Inflammatory macrophage treated with lipopolysaccharide for 4 hours (primary cell): ENCODE results near the gene CPOX.
A peak's percentile ranks its signal among the peaks of the same experiment; 100 is the strongest.
"Not testable (repeated sequence)": the region's sequence is repeated elsewhere in the genome, so short reads cannot be mapped to it uniquely, and the experiment has no call there.

Experiments used
- DNase-seq: peaks from one replicate; pipeline ENCODE4 v3.0.0-alpha.2; 2020

The CPOX gene

GRCh38 chr3:98593046-98593936 is at the start of gene CPOX:
Gene CPOX (minus strand): TSS chr3:98593611. CDS start chr3:98593504, 107 bp downstream.
- DNase-seq = peak; percentile 90

DNA sequence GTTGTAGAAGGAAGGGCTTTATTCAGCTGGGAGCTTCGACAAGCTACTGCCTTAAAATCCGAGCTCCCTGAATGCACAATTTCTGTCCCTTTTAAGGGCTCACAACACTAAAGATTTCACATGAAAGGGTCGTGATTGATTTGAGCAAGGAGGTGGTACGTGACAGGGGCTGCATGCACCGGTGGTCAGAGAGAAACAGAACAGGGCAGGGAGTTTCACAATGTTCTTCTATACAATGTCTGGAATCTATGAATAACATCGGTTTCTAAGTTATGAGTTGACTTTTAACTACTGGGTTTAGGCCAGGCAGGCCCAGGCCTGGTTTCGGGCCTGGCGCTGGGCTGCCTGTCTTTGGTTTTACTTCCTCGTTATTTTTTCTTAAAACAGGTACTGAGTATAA is 49.4 kb upstream of the CPOX start:
- not testable (repeated sequence) for DNase-seq

GRCh38 chr3:98641756-98642155 is 48.3 kb upstream of the CPOX start:
- DNase-seq = not testable (repeated sequence)

DNA sequence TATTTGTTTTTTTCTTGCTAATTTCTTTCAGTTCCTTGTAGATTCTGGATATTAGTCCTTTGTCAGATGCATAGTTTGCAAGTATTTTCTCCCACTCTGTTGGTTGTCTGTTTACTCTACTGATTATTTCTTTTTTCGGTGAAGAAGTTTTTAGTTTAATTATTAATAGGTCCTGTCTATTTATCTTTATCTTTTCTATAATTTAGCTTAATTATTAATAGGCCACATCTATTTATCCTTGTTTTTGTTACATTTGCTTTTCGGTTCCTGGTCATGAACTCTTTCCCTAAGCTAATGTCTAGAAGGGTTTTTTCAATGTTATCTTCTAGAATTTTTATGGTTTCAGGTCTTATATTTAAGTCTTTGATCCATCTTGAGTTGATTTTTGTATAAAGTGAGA is 45.1 kb upstream of the CPOX start:
- DNase-seq = not testable (repeated sequence)

DNA sequence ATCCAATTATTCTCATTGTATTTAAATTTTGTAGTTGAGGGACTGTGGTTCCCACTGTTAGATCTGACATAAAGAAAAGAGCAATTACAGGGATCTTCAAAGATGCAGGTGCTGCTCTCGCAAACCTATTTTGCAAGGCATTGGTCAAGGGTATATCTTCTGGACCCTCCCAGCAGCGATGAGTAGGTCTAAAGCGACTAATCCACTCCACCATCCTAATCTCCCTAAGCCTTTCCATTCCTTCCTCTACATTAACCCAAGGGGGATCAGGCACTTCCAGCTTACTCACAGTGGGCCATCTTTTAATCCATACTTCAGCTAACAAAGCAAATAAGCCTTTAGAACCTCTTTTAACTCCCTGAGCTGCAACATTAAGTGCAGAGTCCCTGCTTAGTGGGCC is 37.0 kb upstream of the CPOX start:
- DNase-seq = no peak

- DNase-seq = no peak
Observed at GRCh38 chr3:98628317-98628716, 34.9 kb upstream of the CPOX start.

DNA sequence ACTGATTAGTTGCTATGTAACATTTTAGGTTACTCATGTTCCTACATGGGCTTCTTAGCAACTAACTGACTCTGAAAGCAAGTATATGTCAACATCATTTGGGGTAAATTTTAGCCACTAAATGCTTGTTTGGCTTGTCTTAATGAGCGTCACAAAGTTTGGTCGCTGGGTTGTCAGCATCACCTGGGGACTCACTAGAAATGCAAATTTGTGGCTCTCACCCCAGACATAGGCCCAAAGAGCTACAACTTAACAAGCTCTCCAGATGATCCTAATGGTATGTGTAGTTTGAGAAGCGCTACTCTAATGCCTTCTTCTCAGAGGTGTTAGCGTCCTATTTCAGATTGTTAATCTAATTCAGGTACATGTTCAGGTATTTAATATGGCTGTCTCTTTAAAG is 32.7 kb upstream of the CPOX start:
- DNase-seq = no peak

GRCh38 chr3:98623572-98624280 is 30.3 kb upstream of the CPOX start:
- no peak for DNase-seq

- DNase-seq = no peak
Observed at GRCh38 chr3:98617841-98618240, 24.4 kb upstream of the CPOX start.

GRCh38 chr3:98613616-98614015 is 20.2 kb upstream of the CPOX start:
- no peak for DNase-seq

GRCh38 chr3:98612996-98613517 is 19.6 kb upstream of the CPOX start:
- DNase-seq = peak; percentile 48

DNA sequence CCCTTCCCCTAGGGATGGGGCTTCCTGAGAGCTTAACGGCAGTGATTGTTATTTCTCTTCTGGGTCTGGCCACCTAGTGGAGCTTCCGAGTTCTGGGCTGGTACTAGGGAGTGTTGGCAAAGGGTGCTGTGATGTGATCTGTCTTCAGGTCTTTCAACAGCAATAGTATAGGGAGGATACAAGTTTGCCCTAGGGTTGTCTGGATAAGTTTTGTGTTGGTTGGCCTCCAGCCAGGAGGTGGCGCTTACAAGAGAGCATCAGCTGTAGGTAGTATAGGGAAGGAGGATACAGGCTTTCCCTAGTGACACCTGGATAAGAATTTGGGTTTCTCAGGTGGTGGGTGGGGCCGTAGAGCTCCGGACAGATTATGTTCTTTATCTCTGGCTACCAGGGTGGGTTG is 19.2 kb upstream of the CPOX start:
- no peak for DNase-seq

DNA sequence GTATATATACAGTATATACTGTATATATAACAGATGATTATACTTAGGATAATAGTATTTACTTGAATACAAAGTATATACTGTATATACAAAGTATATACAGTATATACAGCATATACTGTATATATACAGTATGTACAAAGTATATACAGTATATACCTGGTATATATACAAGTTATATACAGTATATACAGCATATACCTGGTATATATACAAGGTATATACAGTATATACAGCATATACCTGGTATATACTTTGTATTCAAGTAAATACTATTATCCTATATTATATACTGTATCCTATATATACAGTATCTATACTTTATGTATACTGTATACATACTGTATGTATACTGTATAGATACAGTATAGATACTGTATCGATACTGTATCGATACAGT is 14.6 kb upstream of the CPOX start:
- no peak for DNase-seq

DNA sequence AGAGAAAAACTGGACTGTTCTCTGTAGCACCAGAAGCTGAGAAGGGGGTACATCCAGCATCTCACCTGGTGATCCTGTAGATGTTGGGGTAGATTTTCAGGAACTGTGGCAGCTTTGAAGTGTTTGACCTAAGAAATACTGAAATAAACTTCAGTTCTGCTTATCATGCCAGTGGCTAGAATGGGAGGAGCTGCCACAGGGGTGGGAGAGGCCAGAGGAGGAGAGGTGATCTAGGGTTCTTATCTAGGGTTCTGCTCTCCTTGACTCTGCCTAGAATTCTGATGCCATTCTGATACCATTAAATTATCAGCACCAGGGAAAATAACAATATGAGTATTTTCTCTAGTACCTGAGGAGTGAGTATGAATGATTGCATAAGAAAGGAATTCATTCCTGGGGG is 10.2 kb upstream of the CPOX start:
- no peak for DNase-seq

- peak; percentile 67 for DNase-seq
Observed at GRCh38 chr3:98602078-98602678, 8.8 kb upstream of the CPOX start.

GRCh38 chr3:98601180-98601579 is 7.8 kb upstream of the CPOX start:
- no peak for DNase-seq

DNA sequence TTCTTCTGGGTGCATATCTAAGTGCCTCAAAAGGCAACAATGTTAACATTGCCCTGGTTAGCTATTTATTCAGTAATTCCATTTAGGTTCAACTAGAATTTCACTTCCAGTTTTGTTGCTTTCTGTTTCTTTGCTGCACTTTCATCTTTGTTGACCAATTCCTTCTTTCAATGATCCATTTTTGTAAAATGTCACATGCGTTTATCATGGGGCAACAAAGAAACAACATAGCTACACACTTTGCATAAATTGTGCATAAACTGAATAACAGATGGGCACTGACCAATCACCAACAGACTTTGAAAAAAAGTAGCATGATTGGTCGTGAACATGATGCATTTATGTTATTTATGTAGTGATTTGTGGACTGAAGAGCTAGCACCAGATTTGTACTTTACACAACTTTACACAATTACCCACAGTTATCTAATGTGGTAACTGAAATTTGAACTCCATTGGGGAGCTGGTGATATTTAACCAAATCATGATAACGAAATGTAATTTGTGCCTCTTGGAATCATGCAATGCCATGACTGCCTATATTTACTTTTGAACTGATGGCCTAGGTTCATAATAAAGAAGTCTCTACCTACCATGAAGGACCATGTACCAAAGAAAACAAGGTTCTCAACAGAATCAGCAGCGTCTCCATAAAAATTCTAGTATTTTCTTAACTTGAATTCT is 7.1 kb upstream of the CPOX start:
- peak; percentile 90 for DNase-seq

- peak; percentile 75 for DNase-seq
Observed at GRCh38 chr3:98599647-98600411, 6.4 kb upstream of the CPOX start.

GRCh38 chr3:98598492-98598891 is 5.1 kb upstream of the CPOX start:
- DNase-seq = no peak

- DNase-seq = peak; percentile 81
Observed at GRCh38 chr3:98596541-98597500, 3.4 kb upstream of the CPOX start.

DNA sequence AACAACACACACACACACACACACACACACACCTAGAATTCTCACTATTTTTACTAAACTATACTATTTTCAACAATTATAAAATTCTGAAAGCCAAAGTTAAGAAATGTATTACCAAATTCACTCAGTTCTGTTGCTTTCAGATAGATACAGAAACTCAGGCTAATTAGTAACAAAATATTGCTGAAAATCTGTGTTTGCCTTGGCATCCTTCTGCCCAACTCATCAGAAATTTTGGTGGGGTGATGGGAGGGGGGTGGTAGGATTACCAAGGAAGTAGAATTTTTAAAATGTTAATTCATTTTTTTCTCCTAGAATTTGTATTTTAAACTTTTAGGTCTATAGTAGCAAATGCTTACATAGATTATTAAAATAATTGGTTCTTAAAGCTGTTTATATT is 2.7 kb upstream of the CPOX start:
- no peak for DNase-seq
